ENCODE data around the gene MAN1C1.

The MAN1C1 gene

DNA sequence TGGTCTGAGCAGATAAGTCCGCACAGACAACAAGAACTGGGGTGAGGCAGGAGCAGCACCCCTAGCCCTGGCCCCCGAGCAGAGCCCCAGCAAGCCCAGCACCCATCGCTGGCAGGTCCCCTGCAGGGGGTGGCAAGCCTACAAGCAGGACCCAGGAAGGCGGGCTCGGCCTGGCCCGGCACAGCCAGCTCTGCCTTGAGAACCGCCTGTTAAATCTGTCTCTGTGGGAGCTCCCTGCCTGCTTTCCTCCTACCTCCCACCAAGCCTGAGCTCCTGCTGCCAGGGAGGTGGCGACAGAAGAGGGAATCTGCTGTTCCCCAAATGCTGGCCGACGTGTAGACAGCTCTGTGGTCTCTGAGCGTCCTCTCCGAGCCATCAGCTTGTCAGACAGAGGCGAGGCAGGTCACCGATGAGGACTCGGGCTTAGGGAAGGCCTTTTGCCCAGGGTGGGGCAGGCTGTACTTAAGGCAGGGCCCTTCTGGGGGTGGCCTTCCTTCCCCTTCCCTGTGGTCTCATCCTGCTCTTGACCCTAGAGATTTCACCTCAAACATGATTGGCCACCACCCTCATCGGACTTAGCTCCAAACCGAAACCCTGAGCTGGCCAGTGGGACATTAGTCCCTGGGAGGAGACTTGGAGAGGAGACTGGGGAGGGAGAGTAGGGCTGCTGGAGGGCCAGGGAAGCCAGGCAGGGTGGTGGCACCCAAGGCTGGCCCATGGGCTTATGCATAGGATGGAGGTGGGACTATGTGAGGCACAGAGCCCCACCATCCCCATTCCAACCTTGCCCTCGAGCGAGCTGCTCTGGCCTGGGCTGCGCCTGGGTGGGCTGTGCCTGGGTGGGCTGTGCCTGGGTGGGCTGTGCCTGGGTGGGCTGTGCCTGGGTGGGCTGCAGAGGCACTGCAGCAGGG, 191.1 kb downstream of the MAN1C1 start:
- no peak for DNase-seq

- no peak for DNase-seq
Observed at GRCh38 chr1:25808481-25809244, 192.1 kb downstream of the MAN1C1 start.

GRCh38 chr1:25809283-25809926, 192.8 kb downstream of the MAN1C1 start:
- DNase-seq = no peak

GRCh38 chr1:25809929-25810328, 193.3 kb downstream of the MAN1C1 start:
- DNase-seq = no peak

DNA sequence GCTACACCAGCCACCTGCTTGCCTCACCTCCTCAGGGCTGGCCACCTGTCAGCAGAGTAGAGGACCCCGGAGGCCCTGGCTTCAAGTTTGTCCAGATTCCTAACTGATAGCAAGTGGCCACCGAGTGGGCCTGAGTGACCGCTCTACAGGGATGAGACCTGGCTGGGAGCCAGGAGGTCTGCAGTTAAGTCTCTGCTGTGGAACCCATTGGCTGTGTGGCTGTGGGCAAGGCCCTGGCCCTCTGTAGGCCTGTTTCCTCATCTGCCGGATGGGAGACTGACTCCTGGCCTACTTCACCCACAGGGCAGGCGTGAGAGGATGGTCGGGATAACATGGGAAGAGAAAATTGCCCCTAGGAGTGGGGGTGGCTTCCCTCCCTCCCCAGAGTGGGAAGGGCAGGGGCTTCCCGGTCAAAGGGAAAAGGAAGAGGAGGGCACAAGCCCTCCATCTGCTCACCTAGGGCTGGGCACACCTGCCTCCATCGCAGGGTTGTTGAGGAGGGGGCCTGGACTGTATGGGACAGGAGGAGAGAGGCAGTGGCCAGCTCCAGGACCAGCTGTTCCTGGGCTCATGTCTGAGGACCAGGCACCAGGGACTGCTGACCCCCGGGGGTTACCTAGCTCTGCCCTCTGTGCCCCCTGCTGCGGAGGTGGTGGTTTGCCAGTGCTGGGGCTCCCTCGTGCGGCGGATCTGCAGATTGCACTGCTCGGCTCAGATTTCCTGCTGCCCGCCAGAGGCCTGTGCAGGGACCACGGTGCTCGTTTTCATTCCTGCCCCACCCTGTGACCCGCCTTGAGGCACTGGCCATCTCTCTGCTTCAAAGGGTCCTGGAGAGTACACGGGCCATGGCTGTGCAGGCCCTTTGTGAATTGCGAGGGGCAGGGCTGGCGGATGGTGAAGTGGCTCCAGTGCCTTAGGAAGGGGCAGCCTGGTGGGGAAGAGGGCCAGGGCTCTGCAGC, 194.0 kb downstream of the MAN1C1 start:
- peak; percentile 28 for DNase-seq

GRCh38 chr1:25811384-25812082, 194.9 kb downstream of the MAN1C1 start:
- DNase-seq = no peak

- DNase-seq = no peak
Observed at GRCh38 chr1:25813071-25813733, 196.6 kb downstream of the MAN1C1 start.

DNA sequence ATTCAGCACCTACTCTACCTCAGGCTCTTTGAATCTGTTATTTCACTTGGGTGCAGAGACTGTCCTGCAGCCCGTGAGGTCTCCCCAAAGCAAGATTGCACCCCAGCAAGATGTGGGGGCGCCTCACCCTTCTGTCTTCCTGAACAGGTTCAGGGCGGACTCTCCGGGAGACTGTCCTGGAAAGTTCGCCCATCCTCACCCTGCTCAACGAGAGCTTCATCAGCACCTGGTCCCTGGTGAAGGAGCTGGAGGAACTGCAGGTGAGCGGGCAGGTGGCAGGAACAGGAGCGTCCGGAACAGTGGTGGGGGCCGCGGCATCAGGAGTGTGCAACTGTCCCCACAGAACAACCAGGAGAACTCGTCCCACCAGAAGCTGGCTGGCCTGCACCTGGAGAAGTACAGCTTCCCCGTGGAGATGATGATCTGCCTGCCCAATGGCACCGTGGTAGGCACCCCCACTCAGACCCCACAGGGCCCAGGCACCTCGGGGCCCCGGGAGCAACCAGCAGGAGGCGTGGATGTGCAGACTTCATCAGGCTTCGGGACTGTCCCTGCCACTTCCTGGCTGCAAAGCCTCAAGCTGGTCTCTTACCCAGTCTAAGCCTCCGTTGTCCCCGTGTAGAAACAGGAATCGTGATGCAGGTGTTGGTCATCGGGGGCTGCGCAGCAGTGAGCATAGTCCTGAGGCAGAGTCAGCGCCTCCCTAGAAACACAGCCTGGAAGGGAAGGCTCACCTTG, 197.3 kb downstream of the MAN1C1 start:
- DNase-seq = no peak

- DNase-seq = no peak
Observed at GRCh38 chr1:25814549-25815087, 198.0 kb downstream of the MAN1C1 start.

DNA sequence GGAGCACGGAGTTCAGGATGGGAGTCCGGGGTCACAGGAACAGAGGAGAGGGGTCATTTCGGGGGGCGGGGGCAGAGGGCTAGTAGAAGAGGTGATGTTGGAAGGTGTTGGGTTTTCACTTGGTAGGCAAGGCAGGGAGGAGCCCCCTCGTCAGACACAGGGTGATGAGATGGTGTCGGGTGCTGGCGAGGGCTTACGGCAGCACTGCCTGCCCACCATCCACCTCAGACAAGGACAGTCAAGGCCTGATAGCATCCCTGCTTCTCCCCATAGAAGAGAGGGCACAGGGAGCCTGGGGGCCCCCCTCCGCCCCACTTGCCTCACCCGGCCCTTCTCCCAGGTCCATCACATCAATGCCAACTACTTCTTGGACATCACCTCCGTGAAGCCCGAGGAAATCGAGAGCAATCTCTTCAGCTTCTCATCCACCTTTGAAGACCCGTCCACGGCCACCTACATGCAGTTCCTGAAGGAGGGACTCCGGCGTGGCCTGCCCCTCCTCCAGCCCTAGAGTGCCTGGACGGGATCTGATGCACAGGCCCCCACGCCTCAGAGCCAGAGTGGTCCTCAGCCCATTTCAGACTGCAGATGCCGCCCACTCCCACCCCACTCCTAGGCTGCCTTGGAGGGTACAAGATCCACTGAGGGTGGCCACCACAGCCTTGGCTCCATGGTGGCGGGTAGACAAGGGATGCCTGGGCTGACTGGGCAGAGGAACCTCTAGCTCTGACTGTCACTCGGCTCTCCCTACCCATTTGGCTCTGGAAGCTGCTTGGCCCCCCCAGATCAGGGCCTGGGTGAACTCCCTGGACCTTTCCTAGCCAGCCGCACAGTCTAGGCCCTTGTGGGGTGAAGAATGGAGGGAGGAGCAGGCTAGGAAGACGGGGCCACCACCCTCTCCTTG, 198.9 kb downstream of the MAN1C1 start:
- no peak for DNase-seq

GRCh38 chr1:25816112-25816718, 199.6 kb downstream of the MAN1C1 start:
- DNase-seq = no peak

- DNase-seq = no peak
Observed at GRCh38 chr1:25817840-25818501, 201.4 kb downstream of the MAN1C1 start.

DNA sequence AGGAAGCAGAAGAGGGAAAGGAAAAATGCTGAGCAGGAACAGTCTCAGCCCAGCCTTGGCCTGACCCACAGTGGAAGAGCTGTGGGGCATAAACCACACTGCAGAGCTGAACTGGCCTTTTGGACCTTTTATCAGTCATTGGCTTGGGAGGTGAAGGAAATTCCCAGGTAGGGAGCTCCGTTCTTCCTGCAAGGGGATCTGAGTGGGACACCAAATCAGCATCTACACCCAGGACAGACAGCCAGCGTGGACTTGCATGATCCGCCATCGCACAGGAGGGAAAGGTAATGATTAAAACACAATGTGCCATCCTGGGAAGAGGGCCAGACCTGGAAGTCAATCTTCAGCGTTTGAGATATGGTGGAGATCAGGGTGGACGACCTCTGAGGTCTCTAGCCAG, 202.0 kb downstream of the MAN1C1 start:
- DNase-seq = no peak

GRCh38 chr1:25819491-25820246, 203.1 kb downstream of the MAN1C1 start, which contains the start of gene MTFR1L:
MTFR1L (plus strand) TSS chr1:25819954; CDS start chr1:25823105, 3,151 bp downstream.
- peak; percentile 66 for DNase-seq

DNA sequence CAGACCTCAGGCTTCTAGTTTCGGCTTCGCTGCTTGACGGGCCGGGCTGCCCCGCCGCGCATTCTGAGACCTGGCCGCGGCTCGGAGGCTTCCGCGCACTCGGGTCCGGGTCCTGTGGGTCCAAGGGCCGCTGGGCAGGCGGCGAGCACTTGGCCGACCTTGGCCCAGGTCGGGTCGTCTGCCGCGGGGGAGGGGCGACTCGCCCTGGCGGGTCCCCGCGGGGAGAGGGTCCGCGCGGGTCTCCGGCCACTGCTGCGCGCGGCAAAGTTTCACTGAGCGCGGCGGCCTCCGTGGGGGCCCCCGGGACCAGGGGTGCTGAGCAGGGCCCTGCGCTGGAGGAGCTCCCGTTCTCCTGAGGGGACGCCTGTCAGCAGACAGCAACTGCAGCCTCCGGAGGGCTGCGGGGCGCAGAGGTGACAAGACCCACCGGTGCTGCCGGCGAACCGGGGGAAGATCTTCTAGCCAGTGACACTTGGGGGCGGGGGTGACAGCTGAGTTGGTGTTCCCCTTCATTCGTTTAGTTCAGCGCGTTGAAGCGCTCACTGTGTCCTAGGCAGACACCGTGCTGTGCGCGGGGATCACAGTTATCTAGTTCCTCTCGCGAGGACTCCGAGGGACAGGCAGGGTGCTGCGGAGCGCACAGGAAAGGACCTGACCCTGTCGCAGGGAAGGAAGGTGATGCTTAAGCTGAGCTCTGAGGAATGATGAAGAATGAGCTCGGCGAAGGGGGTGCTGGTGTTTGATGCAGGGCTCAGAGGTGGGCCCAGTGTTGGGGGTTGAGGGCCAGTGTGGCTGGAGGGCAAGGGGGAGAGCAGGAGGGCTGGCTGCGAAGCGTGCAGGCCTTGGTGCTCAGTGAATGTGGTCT, 203.9 kb downstream of the MAN1C1 start:
- DNase-seq = peak; percentile 58

GRCh38 chr1:25821112-25821476, 204.5 kb downstream of the MAN1C1 start:
- no peak for DNase-seq

Measured in fibroblast of skin of right quadriceps (primary cell).